HepG2 (cell line): ENCODE data around the gene SBK3. TPM values are rescaled to one million over a fixed set of nuclear protein-coding genes. Genes with fewer than 3 reads are reported as not detected.

Experiments used
- CBX5 ChIP-seq: sonication (generic); formaldehyde crosslinking; IDR thresholded peaks from 2 replicates; pipeline ENCODE4 v1.4.0; 2020; ENCODE audit warnings: missing genetic modification reagents, borderline replicate concordance
- DNMT3B ChIP-seq: conservative IDR thresholded peaks from 2 replicates; pipeline ENCODE4 v1.6.1; 2016; ENCODE audit warnings: missing biosample characterization, control low read depth
- GABPB1 ChIP-seq: IDR thresholded peaks from 2 replicates; pipeline ENCODE4 v1.6.1; 2016; ENCODE audit warnings: mild to moderate bottlenecking, missing genetic modification reagents, moderate library complexity, missing compliant biosample characterization
- GTF3A ChIP-seq: sonication (generic); formaldehyde crosslinking; conservative IDR thresholded peaks from 2 replicates; pipeline ENCODE4 v1.4.0; 2020; ENCODE audit warnings: mild to moderate bottlenecking, missing genetic modification reagents
- HNF4A ChIP-seq: sonication (generic); formaldehyde crosslinking; IDR thresholded peaks from 2 replicates; pipeline ENCODE4 v1.4.0; 2020; ENCODE audit warnings: missing genetic modification reagents
- MAFG ChIP-seq: sonication (generic); formaldehyde crosslinking; IDR thresholded peaks from 2 replicates; pipeline ENCODE4 v1.5.1; 2020; ENCODE audit warnings: mild to moderate bottlenecking, missing genetic modification reagents
- MLXIP ChIP-seq: sonication (generic); formaldehyde crosslinking; IDR thresholded peaks from 2 replicates; pipeline ENCODE4 v1.9.0; 2021; ENCODE audit warnings: missing genetic modification reagents, borderline replicate concordance
- MXI1 ChIP-seq: IDR thresholded peaks from 3 replicates; pipeline ENCODE4 v1.6.1; 2012; ENCODE audit warnings: low read depth, low read length, inconsistent platforms, borderline replicate concordance
- NR2F2 ChIP-seq: IDR thresholded peaks from 2 replicates; pipeline ENCODE4 v1.6.1; 2012; ENCODE audit warnings: low read depth, inconsistent platforms, borderline replicate concordance
- PHF5A ChIP-seq: IDR thresholded peaks from one replicate; pipeline ENCODE4 v1.6.1; 2018; ENCODE audit warnings: low read depth, missing genetic modification reagents; ENCODE audit not compliant: unreplicated experiment
- TERF1 ChIP-seq: sonication (generic); formaldehyde crosslinking; IDR thresholded peaks from 2 replicates; pipeline ENCODE4 v1.8.0; 2022; ENCODE audit warnings: mild to moderate bottlenecking, missing genetic modification reagents, moderate library complexity
- TSC22D2 ChIP-seq: sonication (generic); formaldehyde crosslinking; IDR thresholded peaks from 2 replicates; pipeline ENCODE4 v1.5.1; 2020; ENCODE audit warnings: missing genetic modification reagents, mild to moderate bottlenecking, borderline replicate concordance
- XRCC5 ChIP-seq: fragments of 200-400 bp; formaldehyde crosslinking; optimal IDR thresholded peaks from 2 replicates; pipeline ENCODE3; 2017; ENCODE audit warnings: mild to moderate bottlenecking, low read length
- ZFY ChIP-seq: sonication (generic); formaldehyde crosslinking; IDR thresholded peaks from 2 replicates; pipeline ENCODE4 v1.4.0; 2020; ENCODE audit warnings: missing genetic modification reagents
- ZGPAT ChIP-seq: IDR thresholded peaks from 2 replicates; pipeline ENCODE4 v1.6.1; 2016; ENCODE audit warnings: mild to moderate bottlenecking
- ZIK1 ChIP-seq: sonication (generic); formaldehyde crosslinking; IDR thresholded peaks from 2 replicates; pipeline ENCODE4 v1.5.0; 2020; ENCODE audit warnings: mild to moderate bottlenecking, low read depth, missing genetic modification reagents, borderline replicate concordance
- ZNF12 ChIP-seq: sonication (generic); formaldehyde crosslinking; IDR thresholded peaks from 2 replicates; pipeline ENCODE4 v1.5.0; 2020; ENCODE audit warnings: missing genetic modification reagents
- ZNF124 ChIP-seq: sonication (generic); formaldehyde crosslinking; IDR thresholded peaks from 2 replicates; pipeline ENCODE4 v1.4.0; 2020; ENCODE audit warnings: missing genetic modification reagents
- ZNF138 ChIP-seq: sonication (generic); formaldehyde crosslinking; IDR thresholded peaks from 2 replicates; pipeline ENCODE4 v1.5.0; 2020; ENCODE audit warnings: mild to moderate bottlenecking, low read depth, missing genetic modification reagents
- ZNF292 ChIP-seq: sonication (generic); formaldehyde crosslinking; IDR thresholded peaks from 2 replicates; pipeline ENCODE4 v1.8.1; 2022; ENCODE audit warnings: mild to moderate bottlenecking, low read depth, missing genetic modification reagents, borderline replicate concordance
- ZNF33B ChIP-seq: sonication (generic); formaldehyde crosslinking; IDR thresholded peaks from 2 replicates; pipeline ENCODE4 v1.5.1; 2020; ENCODE audit warnings: mild to moderate bottlenecking, missing genetic modification reagents
- ZNF616 ChIP-seq: sonication (generic); formaldehyde crosslinking; IDR thresholded peaks from 2 replicates; pipeline ENCODE4 v1.5.0; 2020; ENCODE audit warnings: low read depth, mild to moderate bottlenecking, missing genetic modification reagents
- polyA plus RNA-seq, 8 experiments: library from polyadenylated mRNA; depleted of rRNA in 3 of 8; stranded (reverse) in 7 of 8; unstranded in 1 of 8; fragments of >200 nt; fragmentation: Illumina TruSeq in 4 of 8; extraction: Trizol in 4 of 8; gene quantifications; 2 replicates each; pipeline versions ENCODE4 v1.2.1 to v1.2.3, GENCODE V29; 2011 to 2016; ENCODE audit warnings: low read depth in 4 of 8, missing spikeins in 1 of 8, mixed read lengths in 1 of 8; ENCODE audit not compliant: insufficient read depth in 1 of 8
- total RNA-seq, 5 experiments: library from RNA; depleted of rRNA; stranded (reverse); fragments of >200 nt; fragmentation: Illumina TruSeq; extraction: Trizol; gene quantifications; 2 replicates each; pipeline ENCODE4 v1.2.3, GENCODE V29; 2016; ENCODE audit warnings: low read depth in 1 of 5

Gene SBK3
- total and polyA plus RNA-seq, 2 of the 13 experiments (the other 11 are each of a cell fraction or from before 2014, with no cell fraction given), result 0.66 to 0.77 TPM

GRCh38 chr19:55581145-55581822 lies 35.9 kb upstream of the SBK3 start (continued):
- TF ChIP-seq TERF1 (CRISPR knock-in tag) (no peak), MAFG (CRISPR knock-in tag) (no peak), ZNF138 (CRISPR knock-in tag) (peak; percentile 47; the same call in 1 of the 2 replicates), HNF4A (0 out of 2 replicates have a peak, but pooled peaks have one; percentile 3), CBX5 (CRISPR knock-in tag) (no peak; the same call in 1 of the 2 replicates), DNMT3B (CRISPR knock-in tag) (0 out of 2 replicates have a peak, but pooled peaks have one; percentile 8), PHF5A (CRISPR knock-in tag) (peak; percentile 11), GABPB1 (CRISPR knock-in tag) (peak; percentile 11), ZFY (CRISPR knock-in tag) (peak; percentile 3; the same call in 1 of the 2 replicates), GTF3A (0 out of 2 replicates have a peak, but pooled peaks have one; percentile 62), ZNF33B (CRISPR knock-in tag) (no peak), ZNF292 (CRISPR knock-in tag) (0 out of 2 replicates have a peak, but pooled peaks have one; percentile 23), ZGPAT (CRISPR knock-in tag) (peak; percentile 66; the same call in 1 of the 2 replicates), MXI1 (no peak), ZNF616 (no peak; the same call in 1 of the 2 replicates), ZNF124 (CRISPR knock-in tag) (0 out of 2 replicates have a peak, but pooled peaks have one; percentile 51), NR2F2 (peak; percentile 11; the same call in 1 of the 2 replicates), ZNF12 (CRISPR knock-in tag) (0 out of 2 replicates have a peak, but pooled peaks have one; percentile 27), MLXIP (CRISPR knock-in tag) (0 out of 2 replicates have a peak, but pooled peaks have one; percentile 45), XRCC5 (peak; percentile 10), TSC22D2 (0 out of 2 replicates have a peak, but pooled peaks have one; percentile 82), ZIK1 (CRISPR knock-in tag) (no peak; the same call in 1 of the 2 replicates)
